ENCODE data around the gene PTGR3. TPM values are rescaled to one million over a fixed set of nuclear protein-coding genes. Genes with fewer than 3 reads are reported as not detected.

The PTGR3 gene
- total and polyA plus RNA-seq, 2 donors (not counting 1 experiment from before 2014, with no cell fraction given) = 27.5 to 30.2 TPM

GRCh38 chr18:75159646-75160356, 49.1 kb downstream of the PTGR3 start:
- no peak overlapping the region for H3K9ac ChIP-seq (ENCODE audit: low read length)
- POLR2A ChIA-PET = no interaction called here
- H3K4me3 ChIP-seq (ENCODE audit: control extremely low read depth in 1 of 5, extremely low read depth in 1 of 5, insufficient read depth in 1 of 5, low read depth in 2 of 5, low read length in 4 of 5) = no peak overlapping the region
- peaks cover 0 to 11% (median 0%) of the 10 kb centered on the region in 3 donors for H3K9me3 ChIP-seq (ENCODE audit: control extremely low read depth in 1 of 3, control insufficient read depth in 2 of 3, insufficient read depth in 1 of 3, low read length in 2 of 3)
- H3K4me3 Mint-ChIP-seq = no peak overlapping the region
- peaks cover 0 to 4% of the 10 kb centered on the region in 2 donors for H3K4me1 ChIP-seq (ENCODE audit: control insufficient read depth in 2 of 2, insufficient read depth in 2 of 2, low read length in 2 of 2)
- ATAC-seq (ENCODE audit: low read depth) = no peak
- H3K27me3 ChIP-seq (replicated peaks in 1 of 4; ENCODE audit: control extremely low read depth in 1 of 4, control insufficient read depth in 3 of 4, insufficient read depth in 4 of 4, low read length in 3 of 4) = no peaks in the 10 kb centered on the region
- H3K27ac Mint-ChIP-seq = no peak overlapping the region
- peaks cover 9% of the 10 kb centered on the region for H3K4me1 Mint-ChIP-seq
- CTCF ChIA-PET = no interaction called here
- H3K4me2 ChIP-seq (replicated peaks; ENCODE audit: low read depth, low read length, poor library complexity, severe bottlenecking) = no peak overlapping the region
- H2AFZ ChIP-seq (ENCODE audit: insufficient read depth, low read depth, low read length, poor library complexity, severe bottlenecking) = no peak overlapping the region
- TF ChIP-seq CTCF (IDR thresholded peaks at IDR 0.05) = no peak
- no peak for TF ChIP-seq EZH2 (IDR thresholded peaks at IDR 0.05; ENCODE audit: borderline replicate concordance, insufficient read depth, low read depth, low read length, poor library complexity, severe bottlenecking)
- 94% methylated on average over 7 of the region's 16 CpGs for WGBS (ENCODE audit: insufficient coverage)
- H3K27ac ChIP-seq (ENCODE audit: low read length in 2 of 2) = no peak overlapping the region
- H4K20me1 ChIP-seq (ENCODE audit: control insufficient read depth, insufficient read depth, low read length, poor library complexity, severe bottlenecking) = no peaks in the 10 kb centered on the region
- intact Hi-C loops (cut with micrococcal nuclease) = no loop called here
- no peaks in the 10 kb centered on the region for H3K36me3 ChIP-seq (replicated peaks in 1 of 2; ENCODE audit: control extremely low read depth in 1 of 2, control insufficient read depth in 1 of 2, extremely low read depth in 1 of 2, insufficient read depth in 2 of 2, low read length in 1 of 2)
- peaks cover 14% of the 10 kb centered on the region for H3K27me3 Mint-ChIP-seq
- no peak for DNase-seq
- peaks cover 2% of the 10 kb centered on the region for H3K9me3 Mint-ChIP-seq (ENCODE audit: insufficient read depth)
- H3K79me2 ChIP-seq (ENCODE audit: control insufficient read depth, insufficient read depth, low read length) = no peaks in the 10 kb centered on the region

- Mint-ChIP-seq H3K27me3 (peaks cover 15% of the 10 kb centered on the region), H3K4me3 (no peak overlapping the region), H3K9me3 (ENCODE audit: insufficient read depth) (peaks cover 3% of the 10 kb centered on the region), H3K4me1 (peaks cover 9% of the 10 kb centered on the region), H3K27ac (no peak overlapping the region)
- H4K20me1 ChIP-seq (ENCODE audit: control insufficient read depth, insufficient read depth, low read length, poor library complexity, severe bottlenecking) = no peaks in the 10 kb centered on the region
- no peaks in the 10 kb centered on the region for H3K36me3 ChIP-seq (replicated peaks in 1 of 2; ENCODE audit: control extremely low read depth in 1 of 2, control insufficient read depth in 1 of 2, extremely low read depth in 1 of 2, insufficient read depth in 2 of 2, low read length in 1 of 2)
- peaks cover 0 to 4% of the 10 kb centered on the region in 2 donors for H3K4me1 ChIP-seq (ENCODE audit: control insufficient read depth in 2 of 2, insufficient read depth in 2 of 2, low read length in 2 of 2)
- H3K9me3 ChIP-seq (ENCODE audit: control extremely low read depth in 1 of 3, control insufficient read depth in 2 of 3, insufficient read depth in 1 of 3, low read length in 2 of 3) = peaks cover 0 to 11% (median 0%) of the 10 kb centered on the region in 3 donors
- no peak overlapping the region for H3K9ac ChIP-seq (ENCODE audit: low read length)
- POLR2A ChIA-PET = no interaction called here
- CTCF ChIA-PET = no interaction called here
- H3K27me3 ChIP-seq (replicated peaks in 1 of 4; ENCODE audit: control extremely low read depth in 1 of 4, control insufficient read depth in 3 of 4, insufficient read depth in 4 of 4, low read length in 3 of 4) = no peaks in the 10 kb centered on the region
- intact Hi-C loops (cut with micrococcal nuclease) = no loop called here
- no peak overlapping the region for H2AFZ ChIP-seq (ENCODE audit: insufficient read depth, low read depth, low read length, poor library complexity, severe bottlenecking)
- no peak for ATAC-seq (ENCODE audit: low read depth)
- no peak for DNase-seq
- H3K4me3 ChIP-seq (ENCODE audit: control extremely low read depth in 1 of 5, extremely low read depth in 1 of 5, insufficient read depth in 1 of 5, low read depth in 2 of 5, low read length in 4 of 5) = no peak overlapping the region
- no peak overlapping the region for H3K4me2 ChIP-seq (replicated peaks; ENCODE audit: low read depth, low read length, poor library complexity, severe bottlenecking)
- TF ChIP-seq EZH2 (IDR thresholded peaks at IDR 0.05; ENCODE audit: borderline replicate concordance, insufficient read depth, low read depth, low read length, poor library complexity, severe bottlenecking) (no peak), CTCF (IDR thresholded peaks at IDR 0.05) (no peak)
- no peak overlapping the region for H3K27ac ChIP-seq (ENCODE audit: low read length in 2 of 2)
- 97% methylated on average over 8 of the region's 9 CpGs for WGBS (ENCODE audit: insufficient coverage)
- H3K79me2 ChIP-seq (ENCODE audit: control insufficient read depth, insufficient read depth, low read length) = no peaks in the 10 kb centered on the region
These were observed 49.8 kb downstream of the PTGR3 start for GRCh38 chr18:75159238-75159518.

Other genes with a start within 250 kb of the PTGR3 start
- gene TSHZ1, start 1.7 kb upstream of the PTGR3 start, total RNA-seq = 9.0 and 9.8 TPM in 2 replicates
- gene TSHZ1, start 1.7 kb upstream of the PTGR3 start, polyA plus RNA-seq = 1.5 and 5.3 TPM in 2 replicates
- not detected in 2 replicates for gene SMIM21, start 218.6 kb upstream of the PTGR3 start, total RNA-seq
- not detected in 2 replicates for gene SMIM21, start 218.6 kb upstream of the PTGR3 start, polyA plus RNA-seq